ENCODE data around the gene DCTD. TPM values are rescaled to one million over a fixed set of nuclear protein-coding genes. Genes with fewer than 3 reads are reported as not detected.
A peak's percentile ranks its signal among the peaks of the same experiment; 100 is the strongest.

DCTD gene
- total RNA-seq, 2 donors from 2014 or later, result 49.8 to 63.8 TPM

GRCh38 chr4:182898479-182898799 lies 18.7 kb downstream of the DCTD start:
- DNase-seq (no peak), ATAC-seq (no peak)
- intact Hi-C loops (cut with DNase I), result no loop called here

- ATAC-seq, result no peak
- no peak for DNase-seq
These were observed 19.3 kb downstream of the DCTD start for GRCh38 chr4:182897601-182898478.

GRCh38 chr4:182896421-182896820 lies 20.8 kb downstream of the DCTD start:
- intact Hi-C loops (cut with DNase I), result no loop called here
- no peak for ATAC-seq
- DNase-seq, result no peak

More at GRCh38 chr4:182897601-182898478, 19.3 kb downstream of the DCTD start:
- intact Hi-C loops (cut with DNase I), result no loop called here

- no peak for DNase-seq
- ATAC-seq, result no peak
- intact Hi-C loops (cut with DNase I), result no loop called here
These were observed 21.3 kb downstream of the DCTD start for GRCh38 chr4:182895791-182896292.

GRCh38 chr4:182894681-182895275 lies 22.4 kb downstream of the DCTD start:
- no peak for ATAC-seq
- intact Hi-C loops (cut with DNase I), result no loop called here
- no peak for DNase-seq

- ATAC-seq (no peak), DNase-seq (no peak)
- intact Hi-C loops (cut with DNase I), result no loop called here
These were observed 23.6 kb downstream of the DCTD start for GRCh38 chr4:182893474-182894080.

- intact Hi-C loops (cut with DNase I), result no loop called here
- no peak for DNase-seq
- no peak for ATAC-seq
These were observed 24.1 kb downstream of the DCTD start for GRCh38 chr4:182893047-182893446.

GRCh38 chr4:182890202-182890601 lies 27.0 kb downstream of the DCTD start:
- intact Hi-C loops (cut with DNase I), result no loop called here
- no peak for DNase-seq
- ATAC-seq, result no peak

GRCh38 chr4:182888891-182889290 lies 28.3 kb downstream of the DCTD start:
- no peak for DNase-seq
- ATAC-seq, result no peak
- intact Hi-C loops (cut with DNase I), result no loop called here

GRCh38 chr4:182886768-182887167 lies 30.4 kb downstream of the DCTD start:
- intact Hi-C loops (cut with DNase I), result no loop called here
- no peak for ATAC-seq
- DNase-seq, result no peak

GRCh38 chr4:182886205-182886604 lies 31.0 kb downstream of the DCTD start:
- ATAC-seq (no peak), DNase-seq (no peak)
- intact Hi-C loops (cut with DNase I), result no loop called here

- ATAC-seq, result no peak
- no peak for DNase-seq
- intact Hi-C loops (cut with DNase I), result no loop called here
These were observed 31.5 kb downstream of the DCTD start for GRCh38 chr4:182885738-182886077.

GRCh38 chr4:182885022-182885737 lies 32.0 kb downstream of the DCTD start:
- intact Hi-C loops (cut with DNase I), result no loop called here
- DNase-seq (no peak), ATAC-seq (no peak)

- intact Hi-C loops (cut with DNase I), result no loop called here
- ATAC-seq (no peak), DNase-seq (no peak)
These were observed 33.1 kb downstream of the DCTD start for GRCh38 chr4:182884040-182884439.

- intact Hi-C loops (cut with DNase I), result no loop called here
These were observed 33.8 kb downstream of the DCTD start for GRCh38 chr4:182883351-182883750.

GRCh38 chr4:182881914-182882313 lies 35.3 kb downstream of the DCTD start:
- intact Hi-C loops (cut with DNase I), result no loop called here
- DNase-seq, result no peak
- ATAC-seq, result peak in 1 of 2 donors; percentile 30

More at GRCh38 chr4:182883351-182883750, 33.8 kb downstream of the DCTD start:
- DNase-seq (no peak), ATAC-seq (no peak)

- ATAC-seq, result peak; percentile 77 to 86
- intact Hi-C loops (cut with DNase I), result no loop called here
- peak; percentile 63 for DNase-seq
These were observed 36.5 kb downstream of the DCTD start for GRCh38 chr4:182880387-182881356.

- intact Hi-C loops (cut with DNase I), result no loop called here
- ATAC-seq, result no peak
- DNase-seq, result no peak
These were observed 37.3 kb downstream of the DCTD start for GRCh38 chr4:182879913-182880312.

All from left cardiac atrium (tissue), 4 donors.